OCI-LY1 (cell line): Measurements from ENCODE around the gene GNG3.
A peak's percentile ranks its signal among the peaks of the same experiment; 100 is the strongest.

Source experiments
- H2AFZ ChIP-seq: fragments of 200-600 bp; sonication (generic), shearing (Covaris generic); 2 replicates; pipeline ENCODE4 v1.6.0; 2014; ENCODE audit warnings: antibody characterized with exemption, mild to moderate bottlenecking, low read length
- H3F3A ChIP-seq: fragments of 200-600 bp; sonication (generic), shearing (Covaris generic); 2 replicates; pipeline ENCODE4 v1.6.0; 2014; ENCODE audit warnings: mild to moderate bottlenecking, antibody characterized with exemption, low read length, moderate library complexity; ENCODE audit not compliant: insufficient read depth
- H3K27ac ChIP-seq: fragments of 200-600 bp; sonication (generic); 2 replicates; pipeline ENCODE4 v1.5.1; 2014; ENCODE audit warnings: low read length, mixed run types, mild to moderate bottlenecking, low read depth; ENCODE audit not compliant: poor library complexity, severe bottlenecking
- H3K27me3 ChIP-seq: fragments of 200-600 bp; sonication (generic); 2 replicates; pipeline ENCODE4 v1.6.0; 2014; ENCODE audit warnings: antibody characterized with exemption, mild to moderate bottlenecking, low read length, moderate library complexity; ENCODE audit not compliant: insufficient read depth
- H3K36me3 ChIP-seq: fragments of 200-600 bp; sonication (generic); 2 replicates; pipeline ENCODE4 v1.6.1; 2014; ENCODE audit warnings: mild to moderate bottlenecking, antibody characterized with exemption, low read length, moderate library complexity, mixed read lengths; ENCODE audit not compliant: insufficient read depth
- H3K4me1 ChIP-seq: fragments of 200-600 bp; sonication (generic); 2 replicates; pipeline ENCODE4 v1.5.1; 2014; ENCODE audit warnings: mild to moderate bottlenecking, low read length, moderate library complexity; ENCODE audit not compliant: insufficient read depth, severe bottlenecking
- H3K4me2 ChIP-seq: fragments of 200-600 bp; sonication (generic), shearing (Covaris generic); 2 replicates; pipeline ENCODE4 v1.6.1; 2014; ENCODE audit warnings: low read length
- H3K4me3 ChIP-seq: fragments of 200-600 bp; sonication (generic); 2 replicates; pipeline ENCODE4 v1.5.1; 2014; ENCODE audit warnings: low read length, low read depth, mild to moderate bottlenecking, mixed read lengths; ENCODE audit not compliant: poor library complexity, severe bottlenecking
- H3K79me2 ChIP-seq: fragments of 200-600 bp; shearing (Covaris generic); 2 replicates; pipeline ENCODE4 v1.6.1; 2016; ENCODE audit warnings: mixed run types, low read length, mixed read lengths; ENCODE audit not compliant: insufficient read depth
- H3K9ac ChIP-seq: fragments of 200-600 bp; sonication (generic), shearing (Covaris generic); 2 replicates; pipeline ENCODE4 v1.6.1; 2014; ENCODE audit warnings: mild to moderate bottlenecking, low read length, mixed read lengths
- H3K9me2 ChIP-seq: fragments of 200-600 bp; sonication (generic), shearing (Covaris generic); 2 replicates; pipeline ENCODE4 v1.6.1; 2014; ENCODE audit warnings: low read depth, mild to moderate bottlenecking, low read length, mixed read lengths
- H3K9me3 ChIP-seq: fragments of 200-600 bp; shearing (Covaris generic); 2 replicates; pipeline ENCODE4 v1.6.1; 2014; ENCODE audit warnings: low read length, mixed read lengths
- H4K20me1 ChIP-seq: fragments of 200-600 bp; sonication (generic), shearing (Covaris generic); 2 replicates; pipeline ENCODE4 v1.6.0; 2016; ENCODE audit warnings: mild to moderate bottlenecking, low read length; ENCODE audit not compliant: insufficient read depth
- CTCF ChIP-seq: fragments of 200-600 bp; sonication (generic), shearing (Covaris generic); IDR thresholded peaks from 2 replicates; pipeline ENCODE4 v1.5.1; 2017; ENCODE audit warnings: mild to moderate bottlenecking, antibody characterized with exemption, low read length, moderate library complexity, mixed read lengths
- EZH2 ChIP-seq: fragments of 200-600 bp; sonication (generic), shearing (Covaris generic); IDR thresholded peaks from 2 replicates; pipeline ENCODE4 v1.8.0; 2017; ENCODE audit warnings: borderline replicate concordance, mixed run types, mild to moderate bottlenecking, antibody characterized with exemption, low read length, moderate library complexity, mixed read lengths

GNG3 gene

GRCh38 chr11:62755086-62755615 lies 47.7 kb downstream of the GNG3 start:
- Histone ChIP-seq H3K36me3 (peaks cover 15% of the 10 kb centered on the region; the same call in 1 of the 2 replicates), H3K9ac (no peak overlapping the region), H3K4me2 (peak overlapping the region; percentile 60), H3K4me1 (peaks cover 16% of the 10 kb centered on the region), H3K4me3 (peak overlapping the region; percentile 74), H4K20me1 (no peaks in the 10 kb centered on the region), H3K9me2 (no peaks in the 10 kb centered on the region), H3K27ac (no peak overlapping the region), H3K27me3 (no peaks in the 10 kb centered on the region), H2AFZ (no peak overlapping the region), H3K79me2 (no peaks in the 10 kb centered on the region), H3F3A (0 out of 2 replicates have a peak, but pooled peaks cover 4% of the 10 kb centered on the region), H3K9me3 (no peaks in the 10 kb centered on the region)
- TF ChIP-seq EZH2: no peak

GRCh38 chr11:62757846-62758788 lies 50.6 kb downstream of the GNG3 start:
- H3K4me3 ChIP-seq: no peak overlapping the region
- peak overlapping the region; percentile 22 for H3K27ac ChIP-seq
- H2AFZ ChIP-seq: no peak overlapping the region
- H3K9me2 ChIP-seq: no peaks in the 10 kb centered on the region
- no peaks in the 10 kb centered on the region for H3K27me3 ChIP-seq
- H3F3A ChIP-seq: 0 out of 2 replicates have a peak, but pooled peaks cover 4% of the 10 kb centered on the region
- peaks cover 27% of the 10 kb centered on the region for H3K4me1 ChIP-seq
- H4K20me1 ChIP-seq: no peaks in the 10 kb centered on the region
- H3K36me3 ChIP-seq: peaks cover 2% of the 10 kb centered on the region; the same call in 1 of the 2 replicates
- no peak for TF ChIP-seq CTCF
- TF ChIP-seq EZH2: no peak
- no peaks in the 10 kb centered on the region for H3K9me3 ChIP-seq
- H3K4me2 ChIP-seq: no peak overlapping the region
- H3K79me2 ChIP-seq: peaks cover 7% of the 10 kb centered on the region
- H3K9ac ChIP-seq: no peak overlapping the region
